Endothelial cell (in vitro differentiated cells): ENCODE results near the gene DLEC1. TPM values are rescaled to one million over a fixed set of nuclear protein-coding genes. Genes with fewer than 3 reads are reported as not detected.
A peak's percentile ranks its signal among the peaks of the same experiment; 100 is the strongest.
"Not testable (repeated sequence)": the region's sequence is repeated elsewhere in the genome, so short reads cannot be mapped to it uniquely, and the experiment has no call there.

Source experiments
- DNase-seq: peaks from one replicate; pipeline ENCODE4 v3.0.0; 2021; ENCODE audit warnings: low spot score
- H3K27ac Mint-ChIP-seq: one replicate; pipeline ENCODE4 v1.8.0; 2021; ENCODE audit warnings: mixed read lengths, inconsistent platforms; ENCODE audit not compliant: unreplicated experiment
- H3K27me3 Mint-ChIP-seq: one replicate; pipeline ENCODE4 v1.8.0; 2021; ENCODE audit warnings: mild to moderate bottlenecking, moderate library complexity, mixed read lengths, inconsistent platforms; ENCODE audit not compliant: unreplicated experiment
- H3K36me3 Mint-ChIP-seq: one replicate; pipeline ENCODE4 v1.8.0; 2021; ENCODE audit warnings: mild to moderate bottlenecking, low read depth, mixed read lengths, inconsistent platforms; ENCODE audit not compliant: unreplicated experiment
- H3K4me1 Mint-ChIP-seq: one replicate; pipeline ENCODE4 v1.8.0; 2021; ENCODE audit warnings: mild to moderate bottlenecking, mixed read lengths, inconsistent platforms; ENCODE audit not compliant: unreplicated experiment
- H3K4me3 Mint-ChIP-seq: one replicate; pipeline ENCODE4 v1.8.0; 2021; ENCODE audit warnings: mild to moderate bottlenecking, mixed read lengths, inconsistent platforms; ENCODE audit not compliant: unreplicated experiment
- H3K9me3 Mint-ChIP-seq: one replicate; pipeline ENCODE4 v1.8.0; 2021; ENCODE audit warnings: mixed read lengths, inconsistent platforms; ENCODE audit not compliant: unreplicated experiment
- total RNA-seq: library from RNA; stranded (reverse); fragmentation: NEBNext Ultra II Directional; extraction: Animal tissue kit (Norgen Biotek cat#: 25700); gene quantifications from one replicate; pipeline ENCODE4 v1.2.1, GENCODE V29; 2021; ENCODE audit not compliant: unreplicated experiment
- TF ChIP-seq, protein P1 (sequence below): fragments of 200-600 bp; sonication (generic); IDR thresholded peaks from one replicate; pipeline ENCODE4 v1.5.0; 2021; ENCODE audit warnings: antibody characterized with exemption; ENCODE audit not compliant: unreplicated experiment

Gene DLEC1
- total RNA-seq, 1 donor from 2014 or later: 0.62 TPM

DNA sequence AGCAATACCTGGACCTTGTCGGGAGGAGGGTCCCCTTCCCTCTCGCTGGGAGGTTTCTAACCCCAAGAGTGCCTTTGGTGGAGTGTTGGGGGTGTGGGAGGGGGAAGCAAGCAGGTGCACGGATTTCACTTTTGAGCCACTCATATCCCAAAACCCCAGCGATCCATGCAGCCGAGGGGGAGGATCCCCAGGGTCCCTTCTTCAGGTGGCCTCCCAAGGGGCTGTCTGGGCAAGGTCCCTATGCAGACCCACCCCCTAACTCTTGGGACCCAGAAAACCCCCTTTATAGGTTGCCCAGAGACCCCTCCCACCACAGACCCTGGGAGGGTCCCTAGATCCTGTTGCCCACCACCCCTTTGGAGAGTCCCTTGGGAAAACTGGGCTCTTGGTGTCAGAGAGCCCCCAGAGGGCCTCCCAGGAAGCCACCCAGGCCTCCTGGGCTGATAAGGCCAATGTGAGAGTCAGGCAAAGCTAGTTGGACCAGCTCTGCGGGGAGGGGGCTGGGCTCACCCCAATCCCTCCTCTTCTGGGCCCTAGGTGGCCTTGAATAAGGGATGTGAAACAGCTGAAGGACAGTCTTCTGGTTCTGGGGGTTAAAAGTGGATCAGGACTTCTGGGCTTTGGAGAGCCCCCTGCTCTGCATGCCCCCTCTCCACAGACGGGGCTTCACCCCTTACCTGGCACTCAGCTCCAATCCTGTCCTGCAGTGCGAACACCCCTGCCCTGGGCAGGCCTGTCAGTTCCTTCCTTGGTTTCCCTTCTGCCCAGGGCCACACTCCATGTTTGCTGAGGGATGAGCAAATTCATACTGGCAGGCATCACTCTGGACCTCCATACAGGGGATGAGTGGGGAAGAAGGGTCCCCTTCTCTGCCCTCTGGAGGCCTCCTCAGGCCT lies 8.6 kb upstream of the DLEC1 start:
- Mint-ChIP-seq H3K4me1 (no peaks in the 10 kb centered on the region), H3K9me3 (no peaks in the 10 kb centered on the region), H3K27me3 (peaks cover 30% of the 10 kb centered on the region), H3K4me3 (peak overlapping the region; percentile 37), H3K36me3 (peaks cover 3% of the 10 kb centered on the region), H3K27ac (no peak overlapping the region)
- TF ChIP-seq, protein P1, sequence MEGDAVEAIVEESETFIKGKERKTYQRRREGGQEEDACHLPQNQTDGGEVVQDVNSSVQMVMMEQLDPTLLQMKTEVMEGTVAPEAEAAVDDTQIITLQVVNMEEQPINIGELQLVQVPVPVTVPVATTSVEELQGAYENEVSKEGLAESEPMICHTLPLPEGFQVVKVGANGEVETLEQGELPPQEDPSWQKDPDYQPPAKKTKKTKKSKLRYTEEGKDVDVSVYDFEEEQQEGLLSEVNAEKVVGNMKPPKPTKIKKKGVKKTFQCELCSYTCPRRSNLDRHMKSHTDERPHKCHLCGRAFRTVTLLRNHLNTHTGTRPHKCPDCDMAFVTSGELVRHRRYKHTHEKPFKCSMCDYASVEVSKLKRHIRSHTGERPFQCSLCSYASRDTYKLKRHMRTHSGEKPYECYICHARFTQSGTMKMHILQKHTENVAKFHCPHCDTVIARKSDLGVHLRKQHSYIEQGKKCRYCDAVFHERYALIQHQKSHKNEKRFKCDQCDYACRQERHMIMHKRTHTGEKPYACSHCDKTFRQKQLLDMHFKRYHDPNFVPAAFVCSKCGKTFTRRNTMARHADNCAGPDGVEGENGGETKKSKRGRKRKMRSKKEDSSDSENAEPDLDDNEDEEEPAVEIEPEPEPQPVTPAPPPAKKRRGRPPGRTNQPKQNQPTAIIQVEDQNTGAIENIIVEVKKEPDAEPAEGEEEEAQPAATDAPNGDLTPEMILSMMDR: no peak
- DNase-seq: no peak

DNA sequence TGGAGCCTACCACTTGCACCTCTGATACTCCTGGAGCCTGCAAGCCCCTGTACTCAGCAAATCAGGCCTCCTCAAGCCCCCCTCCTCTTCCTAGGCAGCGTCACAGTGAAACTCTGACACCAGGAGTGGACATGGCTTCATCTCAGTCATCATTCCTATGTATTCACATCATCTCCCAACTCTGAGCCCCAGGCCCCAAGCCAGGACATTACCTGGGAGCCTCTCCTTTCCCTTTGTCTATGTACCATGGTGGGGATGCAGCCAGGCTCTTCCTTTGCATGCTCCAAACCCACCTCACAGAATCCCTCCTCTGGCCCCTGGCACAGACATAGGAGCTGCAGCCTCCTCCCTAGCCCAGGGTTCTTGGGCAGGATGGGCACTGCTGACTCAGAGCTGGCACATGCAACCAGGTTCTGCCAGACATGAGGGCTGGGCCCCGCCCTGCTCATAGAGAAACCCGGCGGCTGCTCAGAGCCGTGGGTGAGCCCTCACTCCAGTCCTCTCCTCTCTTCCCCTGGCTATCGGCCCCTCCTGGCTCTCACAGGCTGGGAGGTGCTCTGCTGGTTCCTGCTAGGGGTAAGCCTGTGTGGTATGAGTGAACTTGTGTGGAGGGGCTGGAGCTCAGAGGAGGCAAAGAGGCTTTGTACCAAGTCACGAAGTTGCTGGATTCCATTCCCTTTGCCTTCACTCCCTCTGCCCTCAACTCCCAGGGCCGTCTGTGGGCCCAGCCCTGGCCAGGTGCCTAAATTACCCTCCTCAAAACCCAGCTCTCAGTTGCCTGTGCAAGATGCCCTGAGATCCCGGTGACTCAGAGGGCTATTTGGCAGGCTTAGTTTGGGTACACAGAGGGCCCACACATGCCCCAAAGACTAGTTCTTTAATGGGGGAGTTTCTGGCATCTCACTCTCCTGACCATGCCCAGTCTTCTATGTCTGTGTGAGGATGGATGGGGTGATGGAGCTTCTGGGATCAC lies 7.7 kb upstream of the DLEC1 start:
- Mint-ChIP-seq H3K4me3 (peak overlapping the region; percentile 40), H3K27ac (peak overlapping the region; percentile 64), H3K9me3 (no peaks in the 10 kb centered on the region), H3K27me3 (peaks cover 29% of the 10 kb centered on the region), H3K4me1 (no peaks in the 10 kb centered on the region), H3K36me3 (no peaks in the 10 kb centered on the region)
- TF ChIP-seq, protein P1: no peak
- DNase-seq: no peak

- no peaks in the 10 kb centered on the region for H3K36me3 Mint-ChIP-seq
- H3K27me3 Mint-ChIP-seq: peaks cover 24% of the 10 kb centered on the region
- H3K4me1 Mint-ChIP-seq: no peaks in the 10 kb centered on the region
- TF ChIP-seq, protein P1: no peak
- no peak overlapping the region for H3K27ac Mint-ChIP-seq
- H3K9me3 Mint-ChIP-seq: no peaks in the 10 kb centered on the region
- DNase-seq: no peak
- H3K4me3 Mint-ChIP-seq: no peak overlapping the region
These were observed 6.6 kb upstream of the DLEC1 start for GRCh38 chr3:38032328-38032865.

- H3K4me1 Mint-ChIP-seq, DNase-seq, H3K4me3 Mint-ChIP-seq, H3K9me3 Mint-ChIP-seq, H3K36me3 Mint-ChIP-seq, H3K27ac Mint-ChIP-seq: not testable (repeated sequence)
- peaks cover 21% of the 10 kb centered on the region for H3K27me3 Mint-ChIP-seq
These were observed 5.4 kb upstream of the DLEC1 start for GRCh38 chr3:38033586-38033985.

DNA sequence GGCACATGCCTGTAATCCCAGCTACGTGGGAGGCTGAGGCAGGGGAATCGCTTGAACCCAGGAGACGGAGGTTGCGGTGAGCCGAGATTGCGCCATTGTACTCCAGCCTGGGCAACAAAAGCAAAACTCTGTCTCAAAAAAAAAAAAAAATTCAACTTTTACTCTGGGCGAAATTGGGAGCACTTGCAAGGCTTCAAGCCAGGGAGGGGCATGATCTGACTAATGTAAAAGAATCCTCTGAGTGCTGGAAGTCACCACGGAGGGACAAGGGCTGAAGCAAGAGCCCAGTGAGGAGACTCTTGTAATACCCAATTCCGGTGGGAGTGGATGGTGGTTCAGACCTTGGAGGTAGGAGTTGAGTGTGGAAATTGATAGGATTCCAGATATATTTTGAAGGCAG lies 4.7 kb upstream of the DLEC1 start:
- not testable (repeated sequence) for H3K4me3 Mint-ChIP-seq, H3K4me1 Mint-ChIP-seq, H3K27ac Mint-ChIP-seq, H3K9me3 Mint-ChIP-seq, DNase-seq, H3K36me3 Mint-ChIP-seq
- peaks cover 24% of the 10 kb centered on the region for H3K27me3 Mint-ChIP-seq
